K562 (cell line): ENCODE measurements around the gene CD300H. TPM values are rescaled to one million over a fixed set of nuclear protein-coding genes. Genes with fewer than 3 reads are reported as not detected.

ENCODE experiments used
- ATF6 ChIP-seq: sonication (generic); formaldehyde crosslinking; IDR thresholded peaks from 2 replicates; pipeline ENCODE4 v1.4.0; 2020; ENCODE audit warnings: mild to moderate bottlenecking, missing genetic modification reagents
- CHD7 ChIP-seq: fragments of 200-600 bp; sonication (generic); IDR thresholded peaks from one replicate; pipeline ENCODE4 v1.6.1; 2012; ENCODE audit warnings: mild to moderate bottlenecking, low read depth, low read length, inconsistent platforms
- CREB5 ChIP-seq: fragments of 250-450 bp; sonication (Bioruptor Pico); IDR thresholded peaks from 2 replicates; pipeline ENCODE4 v1.5.0; 2020; ENCODE audit warnings: mild to moderate bottlenecking
- ETS1 ChIP-seq: conservative IDR thresholded peaks from 2 replicates; pipeline ENCODE4 v1.6.1; 2011; ENCODE audit warnings: low read depth, mild to moderate bottlenecking, low read length; ENCODE audit not compliant: control insufficient read depth
- HNRNPLL ChIP-seq: fragments of 200-400 bp; formaldehyde crosslinking; IDR thresholded peaks from 2 replicates; pipeline ENCODE4 v1.6.1; 2017; ENCODE audit warnings: low read length, low read depth, mild to moderate bottlenecking; ENCODE audit not compliant: poor library complexity, severe bottlenecking
- NR2C2 ChIP-seq, 2 experiments: fragments of 200-800 bp in 1 of 2; sonication (Bioruptor generic) in 1 of 2; sonication (generic) in 1 of 2; formaldehyde crosslinking in 1 of 2; IDR thresholded peaks; 2 replicates each; pipeline versions ENCODE4 v1.6.1 to v1.8.0; 2016 to 2022; ENCODE audit warnings: mild to moderate bottlenecking in 1 of 2, missing compliant biosample characterization in 1 of 2, missing genetic modification characterization in 1 of 2, missing genetic modification reagents in 1 of 2
- SMARCA5 ChIP-seq: fragments of 450-650 bp; IDR thresholded peaks from 2 replicates; pipeline ENCODE4 v1.6.1; 2016
- SMARCE1 ChIP-seq: fragments of 450-650 bp; IDR thresholded peaks from 2 replicates; pipeline ENCODE4 v1.7.1; 2016; ENCODE audit warnings: mild to moderate bottlenecking
- ZNF583 ChIP-seq: fragments of 250-450 bp; sonication (Bioruptor Pico); IDR thresholded peaks from 2 replicates; pipeline ENCODE4 v1.4.0; 2020
- polyA plus RNA-seq, 8 experiments: library from polyadenylated mRNA; depleted of rRNA in 4 of 8; stranded (reverse) in 5 of 8; unstranded in 3 of 8; fragments of >200 nt; fragmentation: Nextera tagmentation in 2 of 8; fragmentation: Illumina TruSeq in 1 of 8; extraction: Ambion mirVana in 2 of 8; extraction: Trizol in 1 of 8; gene quantifications; 2 replicates each; pipeline versions ENCODE4 v1.2.1 to v1.2.3, GENCODE V29; 2011 to 2014; ENCODE audit warnings: inconsistent platforms in 1 of 8, missing spikeins in 1 of 8
- total RNA-seq, 7 experiments: library from RNA; depleted of rRNA in 6 of 7; stranded (reverse); fragments of >200 nt in 6 of 7; fragmentation: Illumina TruSeq in 2 of 7; extraction: Trizol in 2 of 7; gene quantifications; 2 replicates each; pipeline versions ENCODE4 v1.2.1 to v1.2.3, GENCODE V29; 2011 to 2021; ENCODE audit warnings: low replicate concordance in 1 of 7

The CD300H gene
- total and polyA plus RNA-seq, 9 of the 15 experiments (the other 6 are each of a cell fraction or from before 2014, with no cell fraction given): not detected

GRCh38 chr17:74579900-74580299 lies 12.6 kb upstream of the CD300H start (continued):
- TF ChIP-seq ETS1 (no peak), HNRNPLL (no peak), CHD7 (no peak), ZNF583 (CRISPR knock-in tag) (no peak), CREB5 (CRISPR knock-in tag) (no peak), SMARCA5 (no peak), NR2C2 (CRISPR knock-in tag; IDR thresholded peaks at IDR 0.05) (no peak), NR2C2 (tag; IDR thresholded peaks at IDR 0.05) (peak; percentile 40; the same call in 1 of the 2 replicates), SMARCE1 (no peak), ATF6 (no peak)
